ENCODE data around the gene GPR68.

DNA sequence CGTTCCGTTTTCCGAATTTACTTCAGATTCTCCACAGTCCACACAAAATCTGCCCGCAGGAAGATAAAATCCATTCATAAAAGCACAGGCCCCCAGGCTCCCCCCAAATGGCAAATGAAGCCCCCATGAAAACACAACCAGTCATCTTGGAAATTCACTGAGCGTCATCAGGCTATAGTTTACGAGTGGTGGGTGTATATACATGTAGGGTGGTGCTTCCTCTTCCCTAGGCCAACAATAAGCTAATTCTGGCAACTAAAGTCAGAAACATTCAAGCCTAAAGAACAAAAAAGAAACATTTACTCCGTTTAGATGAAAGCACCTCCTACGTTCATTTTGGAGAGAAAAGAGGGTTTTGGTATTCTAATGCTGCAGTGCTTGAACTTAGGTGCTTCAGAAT, 5.8 kb downstream of the GPR68 start:
- TF ChIP-seq, protein P1, sequence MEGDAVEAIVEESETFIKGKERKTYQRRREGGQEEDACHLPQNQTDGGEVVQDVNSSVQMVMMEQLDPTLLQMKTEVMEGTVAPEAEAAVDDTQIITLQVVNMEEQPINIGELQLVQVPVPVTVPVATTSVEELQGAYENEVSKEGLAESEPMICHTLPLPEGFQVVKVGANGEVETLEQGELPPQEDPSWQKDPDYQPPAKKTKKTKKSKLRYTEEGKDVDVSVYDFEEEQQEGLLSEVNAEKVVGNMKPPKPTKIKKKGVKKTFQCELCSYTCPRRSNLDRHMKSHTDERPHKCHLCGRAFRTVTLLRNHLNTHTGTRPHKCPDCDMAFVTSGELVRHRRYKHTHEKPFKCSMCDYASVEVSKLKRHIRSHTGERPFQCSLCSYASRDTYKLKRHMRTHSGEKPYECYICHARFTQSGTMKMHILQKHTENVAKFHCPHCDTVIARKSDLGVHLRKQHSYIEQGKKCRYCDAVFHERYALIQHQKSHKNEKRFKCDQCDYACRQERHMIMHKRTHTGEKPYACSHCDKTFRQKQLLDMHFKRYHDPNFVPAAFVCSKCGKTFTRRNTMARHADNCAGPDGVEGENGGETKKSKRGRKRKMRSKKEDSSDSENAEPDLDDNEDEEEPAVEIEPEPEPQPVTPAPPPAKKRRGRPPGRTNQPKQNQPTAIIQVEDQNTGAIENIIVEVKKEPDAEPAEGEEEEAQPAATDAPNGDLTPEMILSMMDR (IDR thresholded peaks at IDR 0.05) = no peak
- TF ChIP-seq TCF7L2 (IDR thresholded peaks at IDR 0.05; ENCODE audit: low read depth, low read length) = no peak

All from Panc1 (cell line).